HCT116 (cell line): Measurements from ENCODE around the gene GPC1. TPM values are rescaled to one million over a fixed set of nuclear protein-coding genes. Genes with fewer than 3 reads are reported as not detected.

ENCODE experiments used
- ATAC-seq: fragments of 200-7000 bp; cut with Tn5 transposase; 2 replicates; pipeline ENCODE4 v1.9.1; 2020; ENCODE audit warnings: mild to moderate bottlenecking, moderate library complexity
- BruUV-seq: library from RNA; stranded (reverse); fragments of 400-500 nt; replicated peaks from 2 replicates; lab custom pipeline; 2021; lab: Mats Ljungman, UMichigan
- CTCF ChIA-PET: fragments of 300-600 bp; sonication (Branson Sonifier 250); formaldehyde crosslinking; loops from one replicate; lab custom pipeline; 2021; ENCODE audit warnings: antibody characterized with exemption; lab: Charles Lee
- POLR2A ChIA-PET: fragments of 300-600, 350-600 bp; sonication (Branson Sonifier 250); formaldehyde crosslinking; loops from one replicate; lab custom pipeline; 2021; ENCODE audit warnings: antibody characterized with exemption; lab: Charles Lee
- RAD21 ChIA-PET, 2 experiments: fragments of 300-600 bp; sonication (Branson Sonifier 250); formaldehyde crosslinking; loops; one replicate each; lab custom pipeline; 2023; ENCODE audit warnings: low total read pairs in 2 of 2; ENCODE audit not compliant: uncharacterized antibody in 2 of 2, unreplicated experiment in 2 of 2, low non-redundant PET in 1 of 2; lab: Charles Lee
- DNase-seq: peaks from one replicate; pipeline ENCODE4 v3.0.0-alpha.2; 2010; ENCODE audit warnings: low read depth, low spot score
- H2AFZ ChIP-seq: fragments of 200-600 bp; shearing (Covaris generic), sonication (generic); 2 replicates; pipeline ENCODE4 v1.6.1; 2017; ENCODE audit warnings: low read depth, mixed run types, mixed read lengths, antibody characterized with exemption, low read length; ENCODE audit not compliant: poor library complexity, severe bottlenecking
- H3K27ac ChIP-seq: 2 replicates; pipeline ENCODE4 v1.5.1; 2012; ENCODE audit warnings: low read depth, low read length
- H3K27me3 ChIP-seq: fragments of 200-600 bp; sonication (generic); 2 replicates; pipeline ENCODE4 v1.6.1; 2016; ENCODE audit warnings: mixed run types, low read length, mixed read lengths; ENCODE audit not compliant: insufficient read depth
- H3K36me3 ChIP-seq, 2 experiments: fragments of 200-500 bp in 1 of 2; fragments of 200-600 bp in 1 of 2; sonication (Bioruptor generic) in 1 of 2; sonication (generic) in 1 of 2; 2 replicates each; pipeline versions ENCODE4 v1.5.1 to v1.6.1; 2014 to 2016; ENCODE audit warnings: low read length in 2 of 2, inconsistent platforms in 1 of 2, mixed read lengths in 1 of 2, mixed run types in 1 of 2; ENCODE audit not compliant: insufficient read depth in 2 of 2, control insufficient read depth in 1 of 2
- H3K4me1 ChIP-seq, 2 experiments: fragments of 200-600 bp in 1 of 2; sonication (generic) in 1 of 2; 2 replicates each; pipeline versions ENCODE4 v1.5.1 to v1.6.1; 2012 to 2017; ENCODE audit warnings: low read length in 2 of 2, inconsistent platforms in 1 of 2, mild to moderate bottlenecking in 1 of 2, mixed read lengths in 1 of 2, mixed run types in 1 of 2, moderate library complexity in 1 of 2; ENCODE audit not compliant: insufficient read depth in 2 of 2, control insufficient read depth in 1 of 2
- H3K4me2 ChIP-seq: fragments of 200-600 bp; sonication (generic); 2 replicates; pipeline ENCODE4 v1.6.1; 2017; ENCODE audit warnings: mixed run types, low read length, mixed read lengths
- H3K4me3 ChIP-seq, 2 experiments: fragments of 200-600 bp in 1 of 2; sonication (generic) in 1 of 2; replicated peaks in 1 of 2; 2 replicates each; pipeline ENCODE4 v1.5.1; 2011 to 2016; ENCODE audit warnings: low read length in 2 of 2, control low read depth in 1 of 2, low read depth in 1 of 2, mild to moderate bottlenecking in 1 of 2, mixed read lengths in 1 of 2, mixed run types in 1 of 2
- H3K79me2 ChIP-seq: fragments of 200-600 bp; sonication (generic); 2 replicates; pipeline ENCODE4 v1.6.1; 2017; ENCODE audit warnings: mild to moderate bottlenecking, mixed run types, low read length, moderate library complexity, mixed read lengths; ENCODE audit not compliant: insufficient read depth
- H3K9ac ChIP-seq: fragments of 200-600 bp; sonication (generic); 2 replicates; pipeline ENCODE4 v1.6.1; 2016; ENCODE audit warnings: low read length, mixed read lengths
- H3K9me2 ChIP-seq: fragments of 200-600 bp; sonication (generic), shearing (Covaris generic); 2 replicates; pipeline ENCODE4 v1.6.1; 2017; ENCODE audit warnings: mixed run types, mild to moderate bottlenecking, moderate library complexity; ENCODE audit not compliant: insufficient read depth
- H3K9me3 ChIP-seq, 2 experiments: fragments of 200-500 bp in 1 of 2; fragments of 200-600 bp in 1 of 2; sonication (Bioruptor generic) in 1 of 2; sonication (generic) in 1 of 2; 2 replicates each; pipeline ENCODE4 v1.6.1; 2014 to 2017; ENCODE audit warnings: low read length in 2 of 2, mixed read lengths in 2 of 2, inconsistent platforms in 1 of 2, low read depth in 1 of 2, mild to moderate bottlenecking in 1 of 2, mixed run types in 1 of 2, moderate library complexity in 1 of 2; ENCODE audit not compliant: control insufficient read depth in 1 of 2, insufficient read depth in 1 of 2
- H4K20me1 ChIP-seq: fragments of 200-600 bp; sonication (generic), shearing (Covaris generic); 2 replicates; pipeline ENCODE4 v1.6.1; 2017; ENCODE audit warnings: mixed run types, mild to moderate bottlenecking, moderate library complexity; ENCODE audit not compliant: insufficient read depth
- ATF3 ChIP-seq: IDR thresholded peaks from 2 replicates; pipeline ENCODE4 v1.6.1; 2012
- CBX3 ChIP-seq: IDR thresholded peaks from 2 replicates; pipeline ENCODE4 v1.6.1; 2012; ENCODE audit warnings: low read depth
- CEBPB ChIP-seq: IDR thresholded peaks from 2 replicates; pipeline ENCODE4 v1.6.1; 2012; ENCODE audit warnings: low read depth
- EGR1 ChIP-seq: IDR thresholded peaks from 2 replicates; pipeline ENCODE4 v1.6.1; 2012; ENCODE audit warnings: low read depth
- EZH2 ChIP-seq: fragments of 200-600 bp; sonication (generic); IDR thresholded peaks from 2 replicates; pipeline ENCODE4 v1.6.1; 2017; ENCODE audit warnings: antibody characterized with exemption, mixed run types
- FOSL1 ChIP-seq: IDR thresholded peaks from 2 replicates; pipeline ENCODE4 v1.6.1; 2012; ENCODE audit warnings: low read depth
- JUND ChIP-seq: IDR thresholded peaks from 2 replicates; pipeline ENCODE4 v1.6.1; 2012
- MAX ChIP-seq: IDR thresholded peaks from 2 replicates; pipeline ENCODE4 v1.6.1; 2012
- POLR2A ChIP-seq: IDR thresholded peaks from 2 replicates; pipeline ENCODE4 v1.7.0; 2011; ENCODE audit warnings: borderline replicate concordance; ENCODE audit not compliant: insufficient read depth, insufficient read length; ENCODE audit errors: extremely low read depth
- REST ChIP-seq: IDR thresholded peaks from 2 replicates; pipeline ENCODE4 v1.6.1; 2012; ENCODE audit warnings: low read depth
- SP1 ChIP-seq: IDR thresholded peaks from 2 replicates; pipeline ENCODE4 v1.6.1; 2012; ENCODE audit warnings: low read depth
- TCF7L2 ChIP-seq: IDR thresholded peaks from 2 replicates; pipeline ENCODE4 v1.7.0; 2011; ENCODE audit warnings: borderline replicate concordance, inconsistent platforms; ENCODE audit not compliant: insufficient read depth, insufficient read length; ENCODE audit errors: extremely low read depth
- YY1 ChIP-seq: IDR thresholded peaks from 2 replicates; pipeline ENCODE4 v1.6.1; 2011; ENCODE audit warnings: low read length, low read depth, moderate library complexity, mild to moderate bottlenecking; ENCODE audit not compliant: insufficient replicate concordance; ENCODE audit errors: extremely low read depth
- ZFX ChIP-seq: fragments of 450-650 bp; IDR thresholded peaks from 2 replicates; pipeline ENCODE4 v1.6.1; 2017
- intact Hi-C: fragments of 100-400 bp; cut with micrococcal nuclease; formaldehyde crosslinking; loops from 2 replicates; pipeline ENCODE4 v1.10.0; 2022
- total RNA-seq: library from RNA; stranded (reverse); gene quantifications from one replicate; pipeline ENCODE4 v1.2.1, GENCODE V29; 2021; ENCODE audit not compliant: unreplicated experiment

The GPC1 gene
- total RNA-seq, 1 experiment from 2014 or later, result 79.1 TPM

- H3K79me2 ChIP-seq, result peaks cover 96% of the 10 kb centered on the region
- BruUV-seq, result no TSS peak
- no peaks in the 10 kb centered on the region; the same call in 1 of the 2 replicates for H4K20me1 ChIP-seq
- no peak overlapping the region for H3K4me2 ChIP-seq
- H2AFZ ChIP-seq, result no peak overlapping the region
- CTCF ChIA-PET, result no interaction called here
- no peaks in the 10 kb centered on the region for H3K27me3 ChIP-seq
- RAD21 ChIA-PET, result no interaction called here
- no peaks in the 10 kb centered on the region for H3K9me2 ChIP-seq
- TF ChIP-seq CEBPB (no peak), ATF3 (no peak), EZH2 (no peak), TCF7L2 (no peak), MAX (no peak), FOSL1 (no peak), ZFX (no peak), POLR2A (no peak), REST (no peak), JUND (no peak), YY1 (no peak), CBX3 (no peak), EGR1 (no peak), SP1 (no peak)
- H3K9me3 ChIP-seq, result no peaks in the 10 kb centered on the region
- H3K27ac ChIP-seq, result no peak overlapping the region; the same call in 1 of the 2 replicates
- intact Hi-C loops, result no loop called here
- H3K4me3 ChIP-seq, result no peak overlapping the region
- H3K9ac ChIP-seq, result no peak overlapping the region
- ATAC-seq (no peak), DNase-seq (no peak)
- POLR2A ChIA-PET, result no interaction called here
- H3K4me1 ChIP-seq, result peaks cover 5 to 13% of the 10 kb centered on the region in 2 experiments
- H3K36me3 ChIP-seq, result no peaks in the 10 kb centered on the region; a peak in 1 of 4 replicates
Measured at GRCh38 chr2:240442891-240443715, 7.6 kb downstream of the GPC1 start.
